ENCODE results near the gene BANP. TPM values are rescaled to one million over a fixed set of nuclear protein-coding genes. Genes with fewer than 3 reads are reported as not detected.

The BANP gene
- total RNA-seq, 4 donors from 2014 or later, result 18.9 to 33.6 (median 28.2) TPM

GRCh38 chr16:88070341-88070740 lies 119.1 kb downstream of the BANP start:
- H3K27me3 ChIP-seq, result no peaks in the 10 kb centered on the region
- no peak overlapping the region for H3K4me3 ChIP-seq
- no peaks in the 10 kb centered on the region for H3K4me1 ChIP-seq
- 89% methylated on average over 12 of the region's 12 CpGs for WGBS
- TF ChIP-seq EP300 (IDR thresholded peaks at IDR 0.05) (no peak), POLR2AphosphoS5 (IDR thresholded peaks at IDR 0.05) (no peak), CTCF (IDR thresholded peaks at IDR 0.05) (no peak)
- peaks cover 26 to 81% (median 73%) of the 10 kb centered on the region in 4 donors for H3K36me3 ChIP-seq
- DNase-seq (ENCODE audit: extremely low spot score), result no peak
- no peaks in the 10 kb centered on the region for H3K9me3 ChIP-seq
- intact Hi-C loops (cut with DNase I), result no loop called here
- H3K27ac ChIP-seq (replicated peaks in 1 of 4), result no peak overlapping the region

- Histone ChIP-seq H3K9me3 (no peaks in the 10 kb centered on the region), H3K27ac (replicated peaks in 1 of 4) (no peak overlapping the region), H3K27me3 (no peaks in the 10 kb centered on the region), H3K36me3 (peaks cover 26 to 77% (median 67%) of the 10 kb centered on the region in 4 donors), H3K4me3 (no peak overlapping the region), H3K4me1 (no peaks in the 10 kb centered on the region)
- DNase-seq (ENCODE audit: extremely low spot score), result no peak
- WGBS, result 97% methylated on average over 12 of the region's 23 CpGs
- intact Hi-C loops (cut with DNase I), result no loop called here
- TF ChIP-seq CTCF (IDR thresholded peaks at IDR 0.05) (no peak), EP300 (IDR thresholded peaks at IDR 0.05) (no peak), POLR2AphosphoS5 (IDR thresholded peaks at IDR 0.05) (no peak), POLR2A (IDR thresholded peaks at IDR 0.05; ENCODE audit: low read depth) (no peak)
These were observed 119.9 kb downstream of the BANP start for GRCh38 chr16:88070989-88071625.

- no peak overlapping the region for H3K4me3 ChIP-seq
- H3K36me3 ChIP-seq, result peaks cover 26 to 85% (median 70%) of the 10 kb centered on the region in 4 donors
- WGBS, result 95% methylated on average over 15 of the region's 33 CpGs
- no peaks in the 10 kb centered on the region for H3K27me3 ChIP-seq
- H3K9me3 ChIP-seq, result no peaks in the 10 kb centered on the region
- DNase-seq (ENCODE audit: extremely low spot score), result no peak
- H3K4me1 ChIP-seq, result no peaks in the 10 kb centered on the region
- intact Hi-C loops (cut with DNase I), result no loop called here
- TF ChIP-seq POLR2AphosphoS5 (IDR thresholded peaks at IDR 0.05) (no peak), CTCF (IDR thresholded peaks at IDR 0.05) (no peak), POLR2A (IDR thresholded peaks at IDR 0.05; ENCODE audit: low read depth) (no peak)
- H3K27ac ChIP-seq (replicated peaks in 1 of 4), result no peak overlapping the region
These were observed 120.7 kb downstream of the BANP start for GRCh38 chr16:88071908-88072307.

GRCh38 chr16:88072571-88073001 lies 121.4 kb downstream of the BANP start:
- WGBS, result 91% methylated on average over 9 of the region's 23 CpGs
- DNase-seq (ENCODE audit: extremely low spot score), result no peak
- H3K4me1 ChIP-seq, result no peaks in the 10 kb centered on the region

More at GRCh38 chr16:88072571-88073001, 121.4 kb downstream of the BANP start:
- no peak overlapping the region for H3K4me3 ChIP-seq
- H3K36me3 ChIP-seq, result peaks cover 26 to 86% (median 74%) of the 10 kb centered on the region in 4 donors
- no peaks in the 10 kb centered on the region for H3K9me3 ChIP-seq
- intact Hi-C loops (cut with DNase I), result no loop called here
- no peaks in the 10 kb centered on the region for H3K27me3 ChIP-seq
- H3K27ac ChIP-seq (replicated peaks in 1 of 4), result no peak overlapping the region
- TF ChIP-seq CTCF (IDR thresholded peaks at IDR 0.05) (no peak), POLR2AphosphoS5 (IDR thresholded peaks at IDR 0.05) (no peak), POLR2A (IDR thresholded peaks at IDR 0.05; ENCODE audit: low read depth) (no peak), EP300 (IDR thresholded peaks at IDR 0.05) (no peak)

Data from esophagus muscularis mucosa (tissue), 4 donors.